Panc1 (cell line): Measurements from ENCODE around the gene RHEX. TPM values are rescaled to one million over a fixed set of nuclear protein-coding genes. Genes with fewer than 3 reads are reported as not detected.

Source experiments
- ATAC-seq: fragments of 200-7000 bp; cut with Tn5 transposase; 2 replicates; pipeline ENCODE4 v1.9.1; 2020; ENCODE audit warnings: mild to moderate bottlenecking, moderate library complexity
- BruUV-seq: library from RNA; stranded (reverse); fragments of 400-500 nt; replicated peaks from 2 replicates; lab custom pipeline; 2021; lab: Mats Ljungman, UMichigan
- CTCF ChIA-PET: fragments of 300-600 bp; sonication (Branson Sonifier 250); formaldehyde crosslinking; loops from one replicate; lab custom pipeline; 2022; ENCODE audit warnings: antibody characterized with exemption; lab: Charles Lee
- POLR2A ChIA-PET: fragments of 300-600 bp; sonication (Branson Sonifier 250); formaldehyde crosslinking; loops from one replicate; lab custom pipeline; 2022; ENCODE audit warnings: antibody characterized with exemption; lab: Charles Lee
- DNase-seq: peaks from one replicate; pipeline ENCODE4 v3.0.0-alpha.2; 2010; ENCODE audit warnings: low read depth, low spot score
- H3K27ac ChIP-seq: 2 replicates; pipeline ENCODE4 v1.5.1; 2011; ENCODE audit warnings: mild to moderate bottlenecking, low read length, inconsistent platforms
- H3K27me3 ChIP-seq: fragments of 200-500 bp; sonication (Bioruptor generic); 2 replicates; pipeline ENCODE4 v1.6.0; 2014; ENCODE audit warnings: low read length, inconsistent platforms; ENCODE audit not compliant: control insufficient read depth, insufficient read depth
- H3K36me3 ChIP-seq: fragments of 200-500 bp; sonication (Bioruptor generic); 2 replicates; pipeline ENCODE4 v1.5.1; 2014; ENCODE audit warnings: inconsistent platforms, mild to moderate bottlenecking, low read length, moderate library complexity; ENCODE audit not compliant: control insufficient read depth, insufficient read depth
- H3K4me1 ChIP-seq: 2 replicates; pipeline ENCODE4 v1.5.1; 2011; ENCODE audit warnings: inconsistent platforms, mild to moderate bottlenecking, low read length, moderate library complexity; ENCODE audit not compliant: control insufficient read depth, insufficient read depth
- H3K4me3 ChIP-seq, 2 experiments: 2 replicates each; pipeline ENCODE4 v1.5.1; 2011 to 2012; ENCODE audit warnings: low read depth in 2 of 2, low read length in 2 of 2, mild to moderate bottlenecking in 2 of 2, inconsistent platforms in 1 of 2, moderate library complexity in 1 of 2
- H3K9me3 ChIP-seq: fragments of 200-500 bp; sonication (Bioruptor generic); 2 replicates; pipeline ENCODE4 v1.5.1; 2014; ENCODE audit warnings: low read depth, mild to moderate bottlenecking, inconsistent platforms, low read length, moderate library complexity; ENCODE audit not compliant: control insufficient read depth, insufficient read depth
- CTCF ChIP-seq: fragments of 450-650 bp; IDR thresholded peaks from 2 replicates; pipeline ENCODE4 v1.5.1; 2017; ENCODE audit warnings: mild to moderate bottlenecking
- POLR2AphosphoS5 ChIP-seq: IDR thresholded peaks from 2 replicates; pipeline ENCODE4 v1.6.1; 2012; ENCODE audit warnings: mild to moderate bottlenecking, low read depth, low read length, moderate library complexity
- REST ChIP-seq, 2 experiments: IDR thresholded peaks; 2 replicates each; pipeline ENCODE4 v1.6.1; 2011 to 2012; ENCODE audit warnings: low read depth in 2 of 2, control low read depth in 1 of 2, low read length in 1 of 2, mild to moderate bottlenecking in 1 of 2, moderate library complexity in 1 of 2; ENCODE audit not compliant: insufficient read depth in 1 of 2
- SIN3A ChIP-seq: IDR thresholded peaks from 2 replicates; pipeline ENCODE4 v1.6.1; 2012; ENCODE audit warnings: low read depth, mild to moderate bottlenecking, low read length, moderate library complexity, borderline replicate concordance; ENCODE audit not compliant: insufficient read depth
- TCF7L2 ChIP-seq: IDR thresholded peaks from 2 replicates; pipeline ENCODE4 v1.6.1; 2011; ENCODE audit warnings: mild to moderate bottlenecking, low read depth, low read length, inconsistent platforms
- in situ Hi-C: cut with HindIII; loops from 2 replicates; pipeline ENCODE4 v1.10.0; 2016; ENCODE audit warnings: low sequenced_read_pairs, low pct_unique_long_range_greater_than_20kb
- intact Hi-C: fragments of 100-400 bp; cut with micrococcal nuclease; formaldehyde crosslinking; loops from one replicate; pipeline ENCODE4 v1.10.0; 2022; ENCODE audit not compliant: unreplicated experiment
- total RNA-seq: library from RNA; stranded (reverse); gene quantifications from one replicate; pipeline ENCODE4 v1.2.1, GENCODE V29; 2021; ENCODE audit not compliant: unreplicated experiment

The RHEX gene
- total RNA-seq, 1 experiment from 2014 or later = not detected

GRCh38 chr1:206110820-206111219 lies 57.8 kb downstream of the RHEX start:
- TF ChIP-seq REST (IDR thresholded peaks at IDR 0.05; ENCODE audit: insufficient read depth in 1 of 2, low read depth in 2 of 2, low read length in 1 of 2) = no peak
- Histone ChIP-seq H3K4me1 (no peaks in the 10 kb centered on the region), H3K27me3 (peaks cover 3% of the 10 kb centered on the region; the same call in 1 of the 2 replicates), H3K4me3 (no peak overlapping the region), H3K27ac (no peak overlapping the region), H3K9me3 (no peaks in the 10 kb centered on the region), H3K36me3 (no peaks in the 10 kb centered on the region)
- ATAC-seq (no peak), DNase-seq (no peak)
- BruUV-seq = no TSS peak
- CTCF ChIA-PET = interaction anchor here (0.5 kb wide), 1 partner anchor 12 kb away, joined by 4 read pairs; no protein-coding TSS in a partner anchor
- in situ Hi-C loops (no loop called here), intact Hi-C loops (no loop called here)
- POLR2A ChIA-PET = no interaction called here

GRCh38 chr1:206111271-206111927 lies 58.4 kb downstream of the RHEX start:
- POLR2A ChIA-PET = no interaction called here

More at GRCh38 chr1:206111271-206111927, 58.4 kb downstream of the RHEX start:
- CTCF ChIA-PET = no interaction called here
- Histone ChIP-seq H3K27me3 (peaks cover 3% of the 10 kb centered on the region; the same call in 1 of the 2 replicates), H3K9me3 (no peaks in the 10 kb centered on the region), H3K27ac (no peak overlapping the region), H3K36me3 (no peaks in the 10 kb centered on the region), H3K4me3 (no peak overlapping the region), H3K4me1 (no peaks in the 10 kb centered on the region)
- no TSS peak for BruUV-seq
- no peak for ATAC-seq
- intact Hi-C loops = no loop called here
- in situ Hi-C loops = no loop called here
- no peak for DNase-seq
- TF ChIP-seq TCF7L2 (no peak), SIN3A (no peak), POLR2AphosphoS5 (no peak), REST (IDR thresholded peaks at IDR 0.05; ENCODE audit: insufficient read depth in 1 of 2, low read depth in 2 of 2, low read length in 1 of 2) (no peak), CTCF (no peak)
